GM19193 (cell line): Measurements from ENCODE around the gene AP2A2.

Source experiments
- POLR2A ChIP-seq: IDR thresholded peaks from 4 replicates; pipeline ENCODE4 v1.6.1; 2011; ENCODE audit not compliant: insufficient read depth, insufficient read length; ENCODE audit errors: extremely low read depth

The AP2A2 gene

GRCh38 chr11:1047595-1048156 is 122.0 kb downstream of the AP2A2 start:
- TF ChIP-seq POLR2A = no peak

- no peak for TF ChIP-seq POLR2A
These were observed 122.9 kb downstream of the AP2A2 start for GRCh38 chr11:1048375-1049070.

- TF ChIP-seq POLR2A = no peak
These were observed 123.4 kb downstream of the AP2A2 start for GRCh38 chr11:1049071-1049405.

GRCh38 chr11:1049431-1049891 is 123.8 kb downstream of the AP2A2 start:
- no peak for TF ChIP-seq POLR2A

- TF ChIP-seq POLR2A = no peak
These were observed 124.4 kb downstream of the AP2A2 start for GRCh38 chr11:1049911-1050580.

- TF ChIP-seq POLR2A = no peak
These were observed 125.1 kb downstream of the AP2A2 start for GRCh38 chr11:1050581-1051355.

- TF ChIP-seq POLR2A = no peak
These were observed 125.9 kb downstream of the AP2A2 start for GRCh38 chr11:1051356-1052132.

- no peak for TF ChIP-seq POLR2A
These were observed 126.7 kb downstream of the AP2A2 start for GRCh38 chr11:1052133-1053011.

GRCh38 chr11:1053121-1053901 is 127.6 kb downstream of the AP2A2 start:
- no peak for TF ChIP-seq POLR2A

- no peak for TF ChIP-seq POLR2A
These were observed 128.8 kb downstream of the AP2A2 start for GRCh38 chr11:1054143-1055108.

GRCh38 chr11:1055109-1055703 is 129.5 kb downstream of the AP2A2 start:
- no peak for TF ChIP-seq POLR2A
